ENCODE measurements around the gene SH2D3C.
A peak's percentile ranks its signal among the peaks of the same experiment; 100 is the strongest.

The SH2D3C gene

GRCh38 chr9:127770905-127771569 is 7.4 kb downstream of the SH2D3C start:
- 1 to 2% methylated on average over 30 to 39 of the region's 43 CpGs for WGBS, 2 experiments (ENCODE audit: insufficient coverage in 2 of 2)
- Histone ChIP-seq H3K27ac (ENCODE audit: low read depth, low read length, severe bottlenecking) (no peak overlapping the region), H3K9me3 (ENCODE audit: control insufficient read depth, low read length) (no peaks in the 10 kb centered on the region), H3K4me1 (ENCODE audit: control insufficient read depth, insufficient read depth, low read length, poor library complexity, severe bottlenecking) (peaks cover 29% of the 10 kb centered on the region), H3K36me3 (ENCODE audit: control insufficient read depth, insufficient read depth, low read length) (peaks cover 7% of the 10 kb centered on the region), H3K4me3 (ENCODE audit: extremely low read depth, insufficient read depth, low read length, poor library complexity, severe bottlenecking) (peak overlapping the region; percentile 49)

- Histone ChIP-seq H3K27ac (ENCODE audit: low read depth, low read length, severe bottlenecking) (peak overlapping the region; percentile 3), H3K4me3 (ENCODE audit: extremely low read depth, insufficient read depth, low read length, poor library complexity, severe bottlenecking) (peak overlapping the region; percentile 49), H3K9me3 (ENCODE audit: control insufficient read depth, low read length) (no peaks in the 10 kb centered on the region), H3K4me1 (ENCODE audit: control insufficient read depth, insufficient read depth, low read length, poor library complexity, severe bottlenecking) (peaks cover 29% of the 10 kb centered on the region), H3K36me3 (ENCODE audit: control insufficient read depth, insufficient read depth, low read length) (peaks cover 10% of the 10 kb centered on the region)
- 53 to 54% methylated on average over 3 of the region's 3 CpGs for WGBS, 2 experiments (ENCODE audit: insufficient coverage in 2 of 2)
These were observed 7.9 kb downstream of the SH2D3C start for GRCh38 chr9:127770583-127770904.

GRCh38 chr9:127769929-127770582 is 8.4 kb downstream of the SH2D3C start:
- H3K36me3 ChIP-seq (ENCODE audit: control insufficient read depth, insufficient read depth, low read length) = peaks cover 10% of the 10 kb centered on the region
- 79 to 96% methylated on average over 2 to 4 of the region's 4 CpGs for WGBS, 2 experiments (ENCODE audit: insufficient coverage in 2 of 2)
- H3K4me1 ChIP-seq (ENCODE audit: control insufficient read depth, insufficient read depth, low read length, poor library complexity, severe bottlenecking) = peaks cover 29% of the 10 kb centered on the region
- no peak overlapping the region for H3K27ac ChIP-seq (ENCODE audit: low read depth, low read length, severe bottlenecking)
- H3K4me3 ChIP-seq (ENCODE audit: extremely low read depth, insufficient read depth, low read length, poor library complexity, severe bottlenecking) = peak overlapping the region; percentile 49
- no peaks in the 10 kb centered on the region for H3K9me3 ChIP-seq (ENCODE audit: control insufficient read depth, low read length)

GRCh38 chr9:127769101-127769500 is 9.4 kb downstream of the SH2D3C start:
- Histone ChIP-seq H3K36me3 (ENCODE audit: control insufficient read depth, insufficient read depth, low read length) (peaks cover 10% of the 10 kb centered on the region), H3K9me3 (ENCODE audit: control insufficient read depth, low read length) (no peaks in the 10 kb centered on the region), H3K27ac (ENCODE audit: low read depth, low read length, severe bottlenecking) (peak overlapping the region; percentile 95), H3K4me1 (ENCODE audit: control insufficient read depth, insufficient read depth, low read length, poor library complexity, severe bottlenecking) (peaks cover 33% of the 10 kb centered on the region), H3K4me3 (ENCODE audit: extremely low read depth, insufficient read depth, low read length, poor library complexity, severe bottlenecking) (no peak overlapping the region)
- 85 to 100% methylated on average over 3 to 4 of the region's 5 CpGs for WGBS, 2 experiments (ENCODE audit: insufficient coverage in 2 of 2)

- Histone ChIP-seq H3K4me1 (ENCODE audit: control insufficient read depth, insufficient read depth, low read length, poor library complexity, severe bottlenecking) (peaks cover 37% of the 10 kb centered on the region), H3K4me3 (ENCODE audit: extremely low read depth, insufficient read depth, low read length, poor library complexity, severe bottlenecking) (no peak overlapping the region), H3K27ac (ENCODE audit: low read depth, low read length, severe bottlenecking) (peak overlapping the region; percentile 95), H3K9me3 (ENCODE audit: control insufficient read depth, low read length) (no peaks in the 10 kb centered on the region), H3K36me3 (ENCODE audit: control insufficient read depth, insufficient read depth, low read length) (peaks cover 10% of the 10 kb centered on the region)
- 90 to 93% methylated on average over 8 of the region's 8 CpGs for WGBS, 2 experiments (ENCODE audit: insufficient coverage in 2 of 2)
These were observed 9.8 kb downstream of the SH2D3C start for GRCh38 chr9:127768698-127769097.

GRCh38 chr9:127767909-127768331 is 10.5 kb downstream of the SH2D3C start:
- WGBS, 2 experiments (ENCODE audit: insufficient coverage in 2 of 2) = 31 to 48% methylated on average over 6 to 8 of the region's 13 CpGs
- H3K27ac ChIP-seq (ENCODE audit: low read depth, low read length, severe bottlenecking) = peak overlapping the region; percentile 95
- no peak overlapping the region for H3K4me3 ChIP-seq (ENCODE audit: extremely low read depth, insufficient read depth, low read length, poor library complexity, severe bottlenecking)
- peaks cover 44% of the 10 kb centered on the region for H3K4me1 ChIP-seq (ENCODE audit: control insufficient read depth, insufficient read depth, low read length, poor library complexity, severe bottlenecking)
- peaks cover 10% of the 10 kb centered on the region for H3K36me3 ChIP-seq (ENCODE audit: control insufficient read depth, insufficient read depth, low read length)
- no peaks in the 10 kb centered on the region for H3K9me3 ChIP-seq (ENCODE audit: control insufficient read depth, low read length)

- Histone ChIP-seq H3K27ac (ENCODE audit: low read depth, low read length, severe bottlenecking) (peak overlapping the region; percentile 95), H3K36me3 (ENCODE audit: control insufficient read depth, insufficient read depth, low read length) (peaks cover 10% of the 10 kb centered on the region), H3K4me1 (ENCODE audit: control insufficient read depth, insufficient read depth, low read length, poor library complexity, severe bottlenecking) (peaks cover 48% of the 10 kb centered on the region), H3K9me3 (ENCODE audit: control insufficient read depth, low read length) (no peaks in the 10 kb centered on the region), H3K4me3 (ENCODE audit: extremely low read depth, insufficient read depth, low read length, poor library complexity, severe bottlenecking) (no peak overlapping the region)
- 100% methylated on average over 1 of the region's 3 CpGs for whole genome bisulfite sequencing, 2 experiments (ENCODE audit: insufficient coverage in 2 of 2)
These were observed 11.1 kb downstream of the SH2D3C start for GRCh38 chr9:127767410-127767809.

- 71 to 83% methylated on average over 1 of the region's 1 CpG for WGBS, 2 experiments (ENCODE audit: insufficient coverage in 2 of 2)
- Histone ChIP-seq H3K27ac (ENCODE audit: low read depth, low read length, severe bottlenecking) (no peak overlapping the region), H3K9me3 (ENCODE audit: control insufficient read depth, low read length) (no peaks in the 10 kb centered on the region), H3K4me1 (ENCODE audit: control insufficient read depth, insufficient read depth, low read length, poor library complexity, severe bottlenecking) (peaks cover 56% of the 10 kb centered on the region), H3K4me3 (ENCODE audit: extremely low read depth, insufficient read depth, low read length, poor library complexity, severe bottlenecking) (no peak overlapping the region), H3K36me3 (ENCODE audit: control insufficient read depth, insufficient read depth, low read length) (peaks cover 10% of the 10 kb centered on the region)
These were observed 13.0 kb downstream of the SH2D3C start for GRCh38 chr9:127765418-127765817.

GRCh38 chr9:127763918-127764384 is 14.5 kb downstream of the SH2D3C start:
- peaks cover 10% of the 10 kb centered on the region for H3K36me3 ChIP-seq (ENCODE audit: control insufficient read depth, insufficient read depth, low read length)
- H3K27ac ChIP-seq (ENCODE audit: low read depth, low read length, severe bottlenecking) = no peak overlapping the region
- WGBS, 2 experiments (ENCODE audit: insufficient coverage in 2 of 2) = 51 to 53% methylated on average over 6 to 7 of the region's 7 CpGs
- no peaks in the 10 kb centered on the region for H3K9me3 ChIP-seq (ENCODE audit: control insufficient read depth, low read length)
- peaks cover 50% of the 10 kb centered on the region for H3K4me1 ChIP-seq (ENCODE audit: control insufficient read depth, insufficient read depth, low read length, poor library complexity, severe bottlenecking)
- H3K4me3 ChIP-seq (ENCODE audit: extremely low read depth, insufficient read depth, low read length, poor library complexity, severe bottlenecking) = no peak overlapping the region

GRCh38 chr9:127762111-127762676 is 16.3 kb downstream of the SH2D3C start:
- Histone ChIP-seq H3K9me3 (ENCODE audit: control insufficient read depth, low read length) (no peaks in the 10 kb centered on the region), H3K4me3 (ENCODE audit: extremely low read depth, insufficient read depth, low read length, poor library complexity, severe bottlenecking) (no peak overlapping the region)
- WGBS, 2 experiments (ENCODE audit: insufficient coverage in 2 of 2) = 47 to 54% methylated on average over 15 to 16 of the region's 16 CpGs

More at GRCh38 chr9:127762111-127762676, 16.3 kb downstream of the SH2D3C start:
- peaks cover 10% of the 10 kb centered on the region for H3K36me3 ChIP-seq (ENCODE audit: control insufficient read depth, insufficient read depth, low read length)
- peak overlapping the region; percentile 36 for H3K27ac ChIP-seq (ENCODE audit: low read depth, low read length, severe bottlenecking)
- H3K4me1 ChIP-seq (ENCODE audit: control insufficient read depth, insufficient read depth, low read length, poor library complexity, severe bottlenecking) = peaks cover 40% of the 10 kb centered on the region

Measured in mesodermal cell (in vitro differentiated cells).